OCI-LY3 (cell line): ENCODE data around the gene ZFP36L1.

Experiments used
- EZH2phosphoT487 ChIP-seq: fragments of 200-600 bp; shearing (Covaris generic); IDR thresholded peaks from 2 replicates; pipeline ENCODE4 v1.6.1; 2018; ENCODE audit warnings: antibody characterized with exemption, mixed run types, low read depth
- TF ChIP-seq, protein P1 (sequence below): fragments of 200-600, 300-600 bp; sonication (generic); IDR thresholded peaks from 2 replicates; pipeline ENCODE4 v1.5.1; 2014; ENCODE audit warnings: antibody characterized with exemption, low read length, low read depth

DNA sequence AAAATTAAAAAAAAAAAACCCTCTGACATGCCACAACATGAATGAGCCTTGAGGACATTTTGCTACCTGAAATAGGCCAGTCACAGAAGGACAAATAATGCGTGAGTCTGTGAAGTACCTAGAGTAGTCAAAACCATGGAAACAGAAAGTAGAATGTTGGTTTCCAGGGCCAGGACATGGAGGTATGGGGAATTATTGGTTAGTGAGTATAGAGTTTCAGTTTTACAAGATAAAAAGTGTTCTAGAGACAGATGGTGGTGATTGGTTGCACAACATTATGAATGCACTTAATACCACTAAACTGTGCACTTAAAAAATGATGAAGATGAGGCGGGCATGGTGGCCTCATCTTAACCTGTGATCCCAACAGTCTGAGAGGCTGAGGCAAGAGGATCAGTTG is 47.6 kb upstream of the ZFP36L1 start:
- TF ChIP-seq, protein P1, sequence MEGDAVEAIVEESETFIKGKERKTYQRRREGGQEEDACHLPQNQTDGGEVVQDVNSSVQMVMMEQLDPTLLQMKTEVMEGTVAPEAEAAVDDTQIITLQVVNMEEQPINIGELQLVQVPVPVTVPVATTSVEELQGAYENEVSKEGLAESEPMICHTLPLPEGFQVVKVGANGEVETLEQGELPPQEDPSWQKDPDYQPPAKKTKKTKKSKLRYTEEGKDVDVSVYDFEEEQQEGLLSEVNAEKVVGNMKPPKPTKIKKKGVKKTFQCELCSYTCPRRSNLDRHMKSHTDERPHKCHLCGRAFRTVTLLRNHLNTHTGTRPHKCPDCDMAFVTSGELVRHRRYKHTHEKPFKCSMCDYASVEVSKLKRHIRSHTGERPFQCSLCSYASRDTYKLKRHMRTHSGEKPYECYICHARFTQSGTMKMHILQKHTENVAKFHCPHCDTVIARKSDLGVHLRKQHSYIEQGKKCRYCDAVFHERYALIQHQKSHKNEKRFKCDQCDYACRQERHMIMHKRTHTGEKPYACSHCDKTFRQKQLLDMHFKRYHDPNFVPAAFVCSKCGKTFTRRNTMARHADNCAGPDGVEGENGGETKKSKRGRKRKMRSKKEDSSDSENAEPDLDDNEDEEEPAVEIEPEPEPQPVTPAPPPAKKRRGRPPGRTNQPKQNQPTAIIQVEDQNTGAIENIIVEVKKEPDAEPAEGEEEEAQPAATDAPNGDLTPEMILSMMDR: no peak
- TF ChIP-seq EZH2phosphoT487: no peak
